HepG2 (cell line): ENCODE results near the gene HS3ST2. TPM values are rescaled to one million over a fixed set of nuclear protein-coding genes. Genes with fewer than 3 reads are reported as not detected.
A peak's percentile ranks its signal among the peaks of the same experiment; 100 is the strongest.

Experiments
- BCL3 ChIP-seq: sonication (generic); formaldehyde crosslinking; IDR thresholded peaks from 2 replicates; pipeline ENCODE4 v1.5.1; 2020; ENCODE audit warnings: mild to moderate bottlenecking, missing genetic modification reagents, moderate library complexity
- CBX5 ChIP-seq: sonication (generic); formaldehyde crosslinking; IDR thresholded peaks from 2 replicates; pipeline ENCODE4 v1.4.0; 2020; ENCODE audit warnings: missing genetic modification reagents, borderline replicate concordance
- EHMT2 ChIP-seq: fragments of 200-600 bp; sonication (generic); IDR thresholded peaks from 2 replicates; pipeline ENCODE4 v1.7.0; 2017; ENCODE audit warnings: antibody characterized with exemption, low read depth, low read length, borderline replicate concordance
- GATAD1 ChIP-seq: IDR thresholded peaks from 2 replicates; pipeline ENCODE4 v1.6.1; 2016; ENCODE audit warnings: missing genetic modification reagents, missing compliant biosample characterization
- GPBP1L1 ChIP-seq: sonication (generic); formaldehyde crosslinking; IDR thresholded peaks from 2 replicates; pipeline ENCODE4 v1.5.0; 2020; ENCODE audit warnings: mild to moderate bottlenecking, missing genetic modification reagents
- MLXIP ChIP-seq: sonication (generic); formaldehyde crosslinking; IDR thresholded peaks from 2 replicates; pipeline ENCODE4 v1.9.0; 2021; ENCODE audit warnings: missing genetic modification reagents, borderline replicate concordance
- RBFOX2 ChIP-seq: fragments of 200-400 bp; formaldehyde crosslinking; IDR thresholded peaks from 2 replicates; pipeline ENCODE4 v1.6.1; 2017; ENCODE audit warnings: low read depth, mild to moderate bottlenecking, low read length
- RFX1 ChIP-seq: fragments of 450-650 bp; IDR thresholded peaks from 2 replicates; pipeline ENCODE4 v1.6.1; 2017
- SMARCC2 ChIP-seq: fragments of 450-650 bp; IDR thresholded peaks from 2 replicates; pipeline ENCODE4 v1.6.1; 2017; ENCODE audit warnings: antibody characterized with exemption, mild to moderate bottlenecking
- SMARCE1 ChIP-seq: fragments of 450-650 bp; IDR thresholded peaks from 2 replicates; pipeline ENCODE4 v1.6.1; 2017; ENCODE audit warnings: borderline replicate concordance
- TBP ChIP-seq: sonication (generic); formaldehyde crosslinking; IDR thresholded peaks from 2 replicates; pipeline ENCODE4 v1.5.0; 2020; ENCODE audit warnings: missing genetic modification reagents
- TBX3 ChIP-seq: fragments of 450-650 bp; IDR thresholded peaks from 2 replicates; pipeline ENCODE4 v1.6.1; 2017; ENCODE audit warnings: antibody characterized with exemption, mild to moderate bottlenecking, inconsistent platforms, borderline replicate concordance
- TFAP4 ChIP-seq: sonication (generic); IDR thresholded peaks from 2 replicates; pipeline ENCODE4 v1.6.1; 2016; ENCODE audit warnings: low read depth, borderline replicate concordance
- ZFP36 ChIP-seq: fragments of 150-350 bp; IDR thresholded peaks from 2 replicates; pipeline ENCODE4 v1.6.1; 2018; ENCODE audit warnings: borderline replicate concordance, low read length, low read depth; ENCODE audit not compliant: partially characterized antibody
- ZMYM4 ChIP-seq: sonication (generic); formaldehyde crosslinking; IDR thresholded peaks from 2 replicates; pipeline ENCODE4 v1.8.1; 2023; ENCODE audit warnings: mild to moderate bottlenecking, missing genetic modification reagents
- ZNF263 ChIP-seq: sonication (generic); formaldehyde crosslinking; IDR thresholded peaks from 2 replicates; pipeline ENCODE4 v1.4.0; 2020; ENCODE audit warnings: missing genetic modification reagents
- ZNF281 ChIP-seq: sonication (generic); formaldehyde crosslinking; IDR thresholded peaks from 2 replicates; pipeline ENCODE4 v1.4.0; 2020; ENCODE audit warnings: missing genetic modification reagents, borderline replicate concordance
- ZNF558 ChIP-seq: sonication (generic); formaldehyde crosslinking; IDR thresholded peaks from 2 replicates; pipeline ENCODE4 v1.9.0; 2022; ENCODE audit warnings: mild to moderate bottlenecking, missing genetic modification reagents, borderline replicate concordance
- ZNF749 ChIP-seq: sonication (generic); formaldehyde crosslinking; IDR thresholded peaks from 2 replicates; pipeline ENCODE4 v1.8.0; 2022; ENCODE audit warnings: mild to moderate bottlenecking, missing genetic modification reagents, moderate library complexity, borderline replicate concordance
- ZNF850 ChIP-seq: sonication (generic); formaldehyde crosslinking; conservative IDR thresholded peaks from 2 replicates; pipeline ENCODE4 v1.9.0; 2021; ENCODE audit warnings: mild to moderate bottlenecking, missing genetic modification reagents
- polyA plus RNA-seq, 8 experiments: library from polyadenylated mRNA; depleted of rRNA in 3 of 8; stranded (reverse) in 7 of 8; unstranded in 1 of 8; fragments of >200 nt; fragmentation: Illumina TruSeq in 4 of 8; extraction: Trizol in 4 of 8; gene quantifications; 2 replicates each; pipeline versions ENCODE4 v1.2.1 to v1.2.3, GENCODE V29; 2011 to 2016; ENCODE audit warnings: low read depth in 4 of 8, missing spikeins in 1 of 8, mixed read lengths in 1 of 8; ENCODE audit not compliant: insufficient read depth in 1 of 8
- total RNA-seq, 5 experiments: library from RNA; depleted of rRNA; stranded (reverse); fragments of >200 nt; fragmentation: Illumina TruSeq; extraction: Trizol; gene quantifications; 2 replicates each; pipeline ENCODE4 v1.2.3, GENCODE V29; 2016; ENCODE audit warnings: low read depth in 1 of 5

Gene HS3ST2
- total and polyA plus RNA-seq, 2 of the 13 experiments (the other 11 are each of a cell fraction or from before 2014, with no cell fraction given): not detected

GRCh38 chr16:22813223-22813947, 577 bp upstream of the HS3ST2 start (continued):
- TF ChIP-seq GPBP1L1: no peak
- TF ChIP-seq SMARCE1: no peak
- peak; percentile 63 for TF ChIP-seq ZNF263 (CRISPR knock-in tag)
- TF ChIP-seq ZFP36: no peak
- no peak for TF ChIP-seq SMARCC2
- peak; percentile 83; the same call in 1 of the 2 replicates for TF ChIP-seq ZNF558 (CRISPR knock-in tag)
- TF ChIP-seq MLXIP (CRISPR knock-in tag): peak; percentile 91; the same call in 1 of the 2 replicates
- no peak for TF ChIP-seq ZMYM4 (CRISPR knock-in tag)
- TF ChIP-seq TBP (CRISPR knock-in tag): no peak
- peak; percentile 68 for TF ChIP-seq ZNF281 (CRISPR knock-in tag)
- TF ChIP-seq CBX5 (CRISPR knock-in tag): peak; percentile 80; the same call in 1 of the 2 replicates
- TF ChIP-seq TBX3: no peak
- TF ChIP-seq ZNF850 (CRISPR knock-in tag): no peak
- TF ChIP-seq ZNF749 (CRISPR knock-in tag): peak; percentile 94
- peak; percentile 65; the same call in 1 of the 2 replicates for TF ChIP-seq GATAD1 (CRISPR knock-in tag)
- TF ChIP-seq RFX1: no peak
- peak; percentile 98 for TF ChIP-seq EHMT2
- TF ChIP-seq BCL3 (CRISPR knock-in tag): no peak; the same call in 1 of the 2 replicates
- TF ChIP-seq RBFOX2: no peak
- no peak for TF ChIP-seq TFAP4
